Measurements from ENCODE around the gene BCAM. TPM values are rescaled to one million over a fixed set of nuclear protein-coding genes. Genes with fewer than 3 reads are reported as not detected.

The BCAM gene
- total RNA-seq, 1 experiment from 2014 or later = 30.0 TPM

GRCh38 chr19:44839276-44839675, 30.4 kb downstream of the BCAM start:
- H3K36me3 Mint-ChIP-seq (ENCODE audit: insufficient read depth, unreplicated experiment) = peaks cover 2% of the 10 kb centered on the region
- no peaks in the 10 kb centered on the region for H3K9me3 Mint-ChIP-seq (ENCODE audit: low read depth, unreplicated experiment)
- H3K4me1 Mint-ChIP-seq (ENCODE audit: low read depth, unreplicated experiment) = no peaks in the 10 kb centered on the region
- no peak overlapping the region for H3K27ac Mint-ChIP-seq (ENCODE audit: unreplicated experiment)
- DNase-seq = no peak
- no TSS peak for BruUV-seq (replicated peaks)
- no peak for TF ChIP-seq CTCF (IDR thresholded peaks at IDR 0.05; ENCODE audit: unreplicated experiment)
- H3K27me3 Mint-ChIP-seq (ENCODE audit: unreplicated experiment) = peaks cover 20% of the 10 kb centered on the region
- CTCF ChIA-PET = interaction anchor here (0.6 kb wide), 1 partner anchor 1984 kb away, joined by 4 read pairs; no protein-coding TSS in a partner anchor
- no peak overlapping the region for H3K4me3 Mint-ChIP-seq (ENCODE audit: low read depth, unreplicated experiment)
- intact Hi-C loops (cut with micrococcal nuclease; ENCODE audit: unreplicated experiment) = no loop called here

GRCh38 chr19:44840811-44841210, 31.9 kb downstream of the BCAM start:
- CTCF ChIA-PET = interaction anchor here (0.7 to 1.1 kb wide), 2 partner anchors 23 to 76 kb away, joined by 3 read pairs; no protein-coding TSS in a partner anchor
- Mint-ChIP-seq H3K4me1 (ENCODE audit: low read depth, unreplicated experiment) (peaks cover 12% of the 10 kb centered on the region), H3K27ac (ENCODE audit: unreplicated experiment) (no peak overlapping the region), H3K27me3 (ENCODE audit: unreplicated experiment) (peaks cover 5% of the 10 kb centered on the region), H3K4me3 (ENCODE audit: low read depth, unreplicated experiment) (no peak overlapping the region), H3K36me3 (ENCODE audit: insufficient read depth, unreplicated experiment) (peaks cover 17% of the 10 kb centered on the region), H3K9me3 (ENCODE audit: low read depth, unreplicated experiment) (no peaks in the 10 kb centered on the region)
- BruUV-seq (replicated peaks) = no TSS peak
- TF ChIP-seq CTCF (IDR thresholded peaks at IDR 0.05; ENCODE audit: unreplicated experiment) = no peak
- intact Hi-C loops (cut with micrococcal nuclease; ENCODE audit: unreplicated experiment) = loop anchor here (10.0 kb wide), 1 partner anchor 116 kb away; no protein-coding TSS in a partner anchor
- no peak for DNase-seq

- no peaks in the 10 kb centered on the region for H3K9me3 Mint-ChIP-seq (ENCODE audit: low read depth, unreplicated experiment)
- CTCF ChIA-PET = interaction anchor here (0.5 to 0.7 kb wide), 3 partner anchors 23 to 1137 kb away, joined by 3 to 7 read pairs (median 4); no protein-coding TSS in a partner anchor
- no TSS peak for BruUV-seq (replicated peaks)
- intact Hi-C loops (cut with micrococcal nuclease; ENCODE audit: unreplicated experiment) = loop anchor here (10.0 kb wide), 1 partner anchor 116 kb away; no protein-coding TSS in a partner anchor
- peaks cover 21% of the 10 kb centered on the region for H3K36me3 Mint-ChIP-seq (ENCODE audit: insufficient read depth, unreplicated experiment)
- no peak for DNase-seq
- no peak for TF ChIP-seq CTCF (IDR thresholded peaks at IDR 0.05; ENCODE audit: unreplicated experiment)
- H3K4me1 Mint-ChIP-seq (ENCODE audit: low read depth, unreplicated experiment) = peaks cover 12% of the 10 kb centered on the region
- H3K4me3 Mint-ChIP-seq (ENCODE audit: low read depth, unreplicated experiment) = no peak overlapping the region
- peaks cover under 1% of the 10 kb centered on the region for H3K27me3 Mint-ChIP-seq (ENCODE audit: unreplicated experiment)
- H3K27ac Mint-ChIP-seq (ENCODE audit: unreplicated experiment) = no peak overlapping the region
Measured at GRCh38 chr19:44841231-44841630, 32.3 kb downstream of the BCAM start.

GRCh38 chr19:44845286-44845611, 36.3 kb downstream of the BCAM start:
- Mint-ChIP-seq H3K27ac (ENCODE audit: unreplicated experiment) (peak overlapping the region; percentile 73), H3K4me1 (ENCODE audit: low read depth, unreplicated experiment) (peaks cover 32% of the 10 kb centered on the region), H3K9me3 (ENCODE audit: low read depth, unreplicated experiment) (no peaks in the 10 kb centered on the region), H3K4me3 (ENCODE audit: low read depth, unreplicated experiment) (peak overlapping the region; percentile 66), H3K36me3 (ENCODE audit: insufficient read depth, unreplicated experiment) (peaks cover 52% of the 10 kb centered on the region), H3K27me3 (ENCODE audit: unreplicated experiment) (no peaks in the 10 kb centered on the region)
- BruUV-seq (replicated peaks) = no TSS peak
- no peak for DNase-seq
- CTCF ChIA-PET = interaction anchor here (0.5 to 1.4 kb wide), 14 partner anchors 28 to 1420 kb away, joined by 3 to 23 read pairs (median 4); partner anchors contain the start of gene BCAM
- intact Hi-C loops (cut with micrococcal nuclease; ENCODE audit: unreplicated experiment) = loop anchor here (1.0 to 10.0 kb wide), 4 partner anchors 45 to 156 kb away; partner anchors contain the start of gene CBLC
- no peak for TF ChIP-seq CTCF (IDR thresholded peaks at IDR 0.05; ENCODE audit: unreplicated experiment)
